PFSK-1 (cell line): Measurements from ENCODE around the gene DIAPH3.

Experiments
- FOXP2 ChIP-seq: optimal IDR thresholded peaks from 2 replicates; pipeline ENCODE3; 2011; ENCODE audit warnings: borderline replicate concordance, control low read depth, inconsistent platforms; ENCODE audit not compliant: insufficient read depth; ENCODE audit errors: extremely low read length, extremely low read depth
- POLR2AphosphoS5 ChIP-seq: IDR thresholded peaks from 2 replicates; pipeline ENCODE4 v1.6.1; 2012; ENCODE audit warnings: low read depth, mild to moderate bottlenecking, control low read depth, low read length, moderate library complexity
- REST ChIP-seq, 2 experiments: IDR thresholded peaks; 2 replicates each; pipeline versions ENCODE4 v1.6.1 to v1.8.0; 2011 to 2012; ENCODE audit warnings: low read depth in 2 of 2, low read length in 2 of 2, control low read depth in 1 of 2, inconsistent platforms in 1 of 2, mild to moderate bottlenecking in 1 of 2, moderate library complexity in 1 of 2; ENCODE audit not compliant: insufficient read depth in 1 of 2
- SIN3A ChIP-seq: IDR thresholded peaks from 2 replicates; pipeline ENCODE4 v1.6.1; 2012; ENCODE audit warnings: mild to moderate bottlenecking, low read length, moderate library complexity, borderline replicate concordance; ENCODE audit not compliant: insufficient read depth
- TAF1 ChIP-seq: IDR thresholded peaks from 2 replicates; pipeline ENCODE4 v1.6.1; 2012; ENCODE audit warnings: low read length, control low read depth, borderline replicate concordance; ENCODE audit not compliant: insufficient read depth

The DIAPH3 gene

GRCh38 chr13:59863621-59864020, 300.1 kb downstream of the DIAPH3 start:
- no peak for TF ChIP-seq POLR2AphosphoS5
- TF ChIP-seq TAF1, result no peak
- TF ChIP-seq REST (IDR thresholded peaks at IDR 0.05; ENCODE audit: insufficient read depth in 1 of 2, low read depth in 2 of 2, low read length in 2 of 2), result no peak
- no peak for TF ChIP-seq FOXP2
- no peak for TF ChIP-seq SIN3A

DNA sequence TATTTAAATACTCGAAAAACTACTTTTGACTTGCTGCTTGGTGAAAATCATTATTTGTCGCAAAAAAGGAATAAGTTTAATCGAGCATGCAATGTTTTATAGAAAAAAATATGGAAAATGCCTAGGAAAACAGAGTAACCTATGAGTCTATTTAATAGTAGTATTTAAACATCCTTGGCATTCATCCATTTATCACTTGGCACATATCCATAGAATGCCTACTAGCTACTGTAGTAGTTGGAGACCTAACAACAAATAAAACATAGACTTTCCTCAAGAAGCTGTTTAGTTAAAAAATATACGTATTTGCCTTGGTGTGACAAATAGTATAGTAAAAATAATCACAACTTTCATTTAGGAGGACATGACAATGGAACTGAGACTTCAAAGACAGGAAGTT, 302.1 kb downstream of the DIAPH3 start:
- TF ChIP-seq POLR2AphosphoS5 (no peak), REST (IDR thresholded peaks at IDR 0.05; ENCODE audit: insufficient read depth in 1 of 2, low read depth in 2 of 2, low read length in 2 of 2) (no peak), FOXP2 (no peak), TAF1 (no peak)

- TF ChIP-seq SIN3A (no peak), POLR2AphosphoS5 (no peak), REST (IDR thresholded peaks at IDR 0.05; ENCODE audit: insufficient read depth in 1 of 2, low read depth in 2 of 2, low read length in 2 of 2) (no peak), FOXP2 (no peak), TAF1 (no peak)
Measured at GRCh38 chr13:59856281-59856810, 307.4 kb downstream of the DIAPH3 start.

- TF ChIP-seq SIN3A (no peak), POLR2AphosphoS5 (no peak)
Measured at GRCh38 chr13:59846845-59847620, 316.7 kb downstream of the DIAPH3 start.

- TF ChIP-seq FOXP2 (no peak), SIN3A (no peak), TAF1 (no peak), POLR2AphosphoS5 (no peak), REST (IDR thresholded peaks at IDR 0.05; ENCODE audit: insufficient read depth in 1 of 2, low read depth in 2 of 2, low read length in 2 of 2) (no peak)
Measured at GRCh38 chr13:59843040-59843439, 320.7 kb downstream of the DIAPH3 start.
